CD14-positive monocyte (primary cell): ENCODE measurements around the gene FRMPD2. TPM values are rescaled to one million over a fixed set of nuclear protein-coding genes. Genes with fewer than 3 reads are reported as not detected.

ENCODE experiments used
- DNase-seq, 3 donors: peaks; one replicate each; pipeline ENCODE4 v3.0.0-alpha.2; 2011 to 2022
- H2AFZ ChIP-seq: 2 replicates; pipeline ENCODE4 v1.6.0; 2012; ENCODE audit warnings: mild to moderate bottlenecking, low read depth, low read length, inconsistent platforms; ENCODE audit not compliant: insufficient read depth, poor library complexity, severe bottlenecking
- H3K27ac ChIP-seq, 2 donors: 1 replicate in 1 of 2; 2 replicates in 1 of 2; pipeline ENCODE4 v1.5.1; 2012 to 2013; ENCODE audit warnings: low read length in 2 of 2, control low read depth in 1 of 2, inconsistent platforms in 1 of 2, low read depth in 1 of 2, mild to moderate bottlenecking in 1 of 2
- H3K27me3 ChIP-seq, 2 donors: one replicate each; pipeline versions ENCODE4 v1.6.0 to v1.6.1; 2011 to 2013; ENCODE audit warnings: low read length in 2 of 2; ENCODE audit not compliant: control insufficient read depth in 2 of 2, insufficient read depth in 2 of 2
- H3K36me3 ChIP-seq, 2 donors: replicated peaks in 1 of 2; 1 replicate in 1 of 2; 2 replicates in 1 of 2; pipeline versions ENCODE4 v1.5.1 to v1.6.1; 2012 to 2013; ENCODE audit warnings: low read length in 2 of 2, control low read depth in 1 of 2, inconsistent platforms in 1 of 2, mild to moderate bottlenecking in 1 of 2; ENCODE audit not compliant: insufficient read depth in 2 of 2, control insufficient read depth in 1 of 2
- H3K4me1 ChIP-seq, 2 donors: 1 replicate in 1 of 2; 2 replicates in 1 of 2; pipeline versions ENCODE4 v1.5.1 to v1.6.1; 2012 to 2013; ENCODE audit warnings: low read length in 2 of 2, control low read depth in 1 of 2, inconsistent platforms in 1 of 2, mild to moderate bottlenecking in 1 of 2, moderate library complexity in 1 of 2; ENCODE audit not compliant: insufficient read depth in 2 of 2, control insufficient read depth in 1 of 2
- H3K4me2 ChIP-seq: replicated peaks from 2 replicates; pipeline ENCODE3; 2012; ENCODE audit warnings: low read length, moderate library complexity, mild to moderate bottlenecking; ENCODE audit not compliant: poor library complexity, severe bottlenecking; ENCODE audit errors: extremely low read depth
- H3K4me3 ChIP-seq, 3 experiments: fragments of 200-600 bp in 1 of 3; sonication (generic) in 1 of 3; replicated peaks in 1 of 3; 1 replicate in 2 of 3; 2 replicates in 1 of 3; pipeline ENCODE4 v1.5.1; 2011 to 2013; ENCODE audit warnings: low read length in 3 of 3, mild to moderate bottlenecking in 3 of 3, control low read depth in 2 of 3, low read depth in 2 of 3, inconsistent platforms in 1 of 3, moderate library complexity in 1 of 3
- H3K79me2 ChIP-seq: 2 replicates; pipeline ENCODE4 v1.6.0; 2012; ENCODE audit warnings: mild to moderate bottlenecking, control low read depth, inconsistent platforms, low read length, moderate library complexity; ENCODE audit not compliant: insufficient read depth
- H3K9ac ChIP-seq: 2 replicates; pipeline ENCODE4 v1.6.0; 2017; ENCODE audit warnings: low read length, mild to moderate bottlenecking; ENCODE audit not compliant: insufficient read depth, poor library complexity, severe bottlenecking
- H3K9me3 ChIP-seq, 2 donors: replicated peaks in 1 of 2; 1 replicate in 1 of 2; 2 replicates in 1 of 2; pipeline versions ENCODE4 v1.5.1 to v1.6.1; 2012 to 2013; ENCODE audit warnings: low read length in 2 of 2, control low read depth in 1 of 2; ENCODE audit not compliant: control insufficient read depth in 1 of 2, insufficient read depth in 1 of 2
- H4K20me1 ChIP-seq: 2 replicates; pipeline ENCODE4 v1.6.0; 2012; ENCODE audit warnings: mild to moderate bottlenecking, low read length, control low read depth, moderate library complexity; ENCODE audit not compliant: insufficient read depth
- H3K27ac Mint-ChIP-seq, 7 donors: one replicate each; pipeline ENCODE4 v1.8.0; 2020; ENCODE audit warnings: mild to moderate bottlenecking in 7 of 7, mixed read lengths in 7 of 7, moderate library complexity in 6 of 7, inconsistent platforms in 2 of 7
- H3K27me3 Mint-ChIP-seq, 3 donors: one replicate each; pipeline ENCODE4 v1.8.0; 2021 to 2022; ENCODE audit warnings: low read depth in 3 of 3, mild to moderate bottlenecking in 3 of 3, mixed read lengths in 3 of 3, moderate library complexity in 3 of 3, inconsistent platforms in 1 of 3
- H3K36me3 Mint-ChIP-seq, 2 donors: one replicate each; pipeline ENCODE4 v1.8.0; 2020; ENCODE audit warnings: mixed read lengths in 2 of 2, inconsistent platforms in 1 of 2, mild to moderate bottlenecking in 1 of 2
- H3K4me1 Mint-ChIP-seq: one replicate; pipeline ENCODE4 v1.8.0; 2020; ENCODE audit warnings: mild to moderate bottlenecking, mixed read lengths
- H3K4me3 Mint-ChIP-seq, 2 donors: one replicate each; pipeline ENCODE4 v1.8.0; 2020; ENCODE audit warnings: mild to moderate bottlenecking in 2 of 2, mixed read lengths in 2 of 2, moderate library complexity in 1 of 2
- H3K9me3 Mint-ChIP-seq, 7 donors: one replicate each; pipeline ENCODE4 v1.8.0; 2020 to 2022; ENCODE audit warnings: mixed read lengths in 7 of 7, mild to moderate bottlenecking in 6 of 7, moderate library complexity in 6 of 7, inconsistent platforms in 2 of 7
- WGBS: methylation state at CpG from one replicate; pipeline ENCODE4 v1.1.5; 2013; ENCODE audit warnings: missing lambda C conversion rate; ENCODE audit not compliant: insufficient coverage; 5-methylcytosine and 5-hydroxymethylcytosine counted together
- intact Hi-C, 2 donors: fragments of 100-400 bp; cut with micrococcal nuclease; formaldehyde crosslinking; loops; one replicate each; pipeline versions ENCODE4 v1.15.0 to v1.15.1; 2023
- polyA plus RNA-seq, 3 donors: library from polyadenylated mRNA; depleted of rRNA in 1 of 3; unstranded in 2 of 3; stranded (reverse) in 1 of 3; fragments of 300-500 nt in 2 of 3; fragments of >200 nt in 1 of 3; fragmentation: Illumina TruSeq in 2 of 3; gene quantifications; 1 replicate in 2 of 3; 2 replicates in 1 of 3; pipeline ENCODE4 v1.2.3, GENCODE V29; 2012 to 2021
- TF ChIP-seq, protein P1 (sequence below): fragments of 200-600 bp; IDR thresholded peaks from one replicate; pipeline ENCODE4 v1.8.0; 2022; ENCODE audit warnings: antibody characterized with exemption, mild to moderate bottlenecking

FRMPD2 gene
- polyA plus RNA-seq, 3 donors = not detected

DNA sequence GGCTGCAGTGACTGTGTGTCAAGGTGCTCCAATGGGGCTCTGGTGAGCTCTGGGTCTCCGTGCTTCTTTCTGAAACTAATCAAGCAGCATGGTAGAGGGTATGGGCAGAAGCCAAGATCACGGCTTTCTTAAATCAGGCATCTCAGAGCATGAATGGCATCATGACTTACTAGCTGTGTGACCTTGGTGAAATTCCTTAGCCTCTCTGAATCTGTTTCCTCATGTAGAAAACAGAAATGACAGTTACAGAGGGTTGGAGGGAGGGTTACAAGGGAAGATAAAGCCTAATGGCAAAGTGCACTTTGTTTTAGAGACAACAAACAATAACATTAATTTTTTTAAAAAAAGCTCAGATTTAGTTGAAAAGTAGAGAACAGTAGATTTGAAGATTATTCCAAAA lies 34.9 kb downstream of the FRMPD2 start:
- no peaks in the 10 kb centered on the region for H3K4me1 ChIP-seq
- H2AFZ ChIP-seq = no peak overlapping the region
- WGBS = 100% methylated on average over 2 of the region's 2 CpGs
- H4K20me1 ChIP-seq = no peaks in the 10 kb centered on the region
- H3K36me3 ChIP-seq = no peaks in the 10 kb centered on the region
- no peak overlapping the region for H3K9ac ChIP-seq
- no peaks in the 10 kb centered on the region for H3K79me2 ChIP-seq
- no peaks in the 10 kb centered on the region for H3K4me1 Mint-ChIP-seq
- no peak overlapping the region for H3K27ac Mint-ChIP-seq
- H3K4me3 Mint-ChIP-seq = no peak overlapping the region
- no peaks in the 10 kb centered on the region for H3K9me3 Mint-ChIP-seq
- H3K4me2 ChIP-seq = no peak overlapping the region
- TF ChIP-seq, protein P1, sequence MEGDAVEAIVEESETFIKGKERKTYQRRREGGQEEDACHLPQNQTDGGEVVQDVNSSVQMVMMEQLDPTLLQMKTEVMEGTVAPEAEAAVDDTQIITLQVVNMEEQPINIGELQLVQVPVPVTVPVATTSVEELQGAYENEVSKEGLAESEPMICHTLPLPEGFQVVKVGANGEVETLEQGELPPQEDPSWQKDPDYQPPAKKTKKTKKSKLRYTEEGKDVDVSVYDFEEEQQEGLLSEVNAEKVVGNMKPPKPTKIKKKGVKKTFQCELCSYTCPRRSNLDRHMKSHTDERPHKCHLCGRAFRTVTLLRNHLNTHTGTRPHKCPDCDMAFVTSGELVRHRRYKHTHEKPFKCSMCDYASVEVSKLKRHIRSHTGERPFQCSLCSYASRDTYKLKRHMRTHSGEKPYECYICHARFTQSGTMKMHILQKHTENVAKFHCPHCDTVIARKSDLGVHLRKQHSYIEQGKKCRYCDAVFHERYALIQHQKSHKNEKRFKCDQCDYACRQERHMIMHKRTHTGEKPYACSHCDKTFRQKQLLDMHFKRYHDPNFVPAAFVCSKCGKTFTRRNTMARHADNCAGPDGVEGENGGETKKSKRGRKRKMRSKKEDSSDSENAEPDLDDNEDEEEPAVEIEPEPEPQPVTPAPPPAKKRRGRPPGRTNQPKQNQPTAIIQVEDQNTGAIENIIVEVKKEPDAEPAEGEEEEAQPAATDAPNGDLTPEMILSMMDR = no peak
- peaks cover 0 to 6% (median 2%) of the 10 kb centered on the region in 3 donors for H3K27me3 Mint-ChIP-seq
- intact Hi-C loops = no loop called here
- H3K27me3 ChIP-seq = no peaks in the 10 kb centered on the region
- H3K27ac ChIP-seq = no peak overlapping the region
- H3K9me3 ChIP-seq = no peaks in the 10 kb centered on the region
- H3K36me3 Mint-ChIP-seq = no peaks in the 10 kb centered on the region
- DNase-seq = no peak
- H3K4me3 ChIP-seq = no peak overlapping the region

DNA sequence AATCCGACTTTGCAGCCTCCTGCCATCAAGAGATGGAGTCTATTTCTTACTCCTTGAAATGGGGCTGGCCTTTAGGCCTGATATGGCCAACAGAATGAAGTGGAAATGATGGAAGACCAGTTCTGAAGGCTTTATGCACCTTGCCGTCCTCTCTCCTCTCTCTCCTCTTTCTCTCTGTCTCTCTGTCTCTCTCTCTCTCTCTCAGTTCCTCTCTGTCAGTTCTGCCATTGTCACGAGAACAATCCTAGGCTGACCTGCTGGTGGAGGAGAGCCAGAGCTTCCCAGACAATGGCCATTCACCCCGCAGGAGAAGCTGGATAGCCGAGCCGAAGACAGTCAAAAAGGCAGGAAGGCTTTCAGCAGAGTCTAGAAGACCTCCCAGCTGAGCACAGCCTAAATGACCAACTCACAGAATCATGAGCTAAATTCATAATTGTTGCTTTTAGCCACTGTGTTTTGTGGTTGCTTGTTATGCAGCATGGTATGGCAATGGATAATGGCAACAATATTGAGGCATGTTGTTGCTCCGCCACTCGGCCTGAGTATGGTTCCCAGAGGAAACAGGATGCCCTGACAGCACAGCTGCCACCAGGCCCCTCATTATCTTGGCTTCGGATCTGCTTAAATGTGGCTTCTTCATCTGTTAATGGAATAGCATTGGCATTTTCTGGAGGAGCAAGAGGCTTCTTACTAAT lies 35.5 kb downstream of the FRMPD2 start:
- WGBS = 84% methylated on average over 3 of the region's 9 CpGs

More for the DNA sequence above, 35.5 kb downstream of the FRMPD2 start:
- H3K9ac ChIP-seq = no peak overlapping the region
- H3K4me3 ChIP-seq = no peak overlapping the region
- no peaks in the 10 kb centered on the region for H3K9me3 ChIP-seq
- no peaks in the 10 kb centered on the region for H3K36me3 ChIP-seq
- H2AFZ ChIP-seq = no peak overlapping the region
- H3K27ac Mint-ChIP-seq = no peak overlapping the region
- intact Hi-C loops = no loop called here
- no peak overlapping the region for H3K4me3 Mint-ChIP-seq
- no peak overlapping the region for H3K27ac ChIP-seq
- H3K36me3 Mint-ChIP-seq = no peaks in the 10 kb centered on the region
- H3K4me1 ChIP-seq = no peaks in the 10 kb centered on the region
- no peaks in the 10 kb centered on the region for H3K79me2 ChIP-seq
- H4K20me1 ChIP-seq = no peaks in the 10 kb centered on the region
- H3K4me2 ChIP-seq = no peak overlapping the region
- DNase-seq = no peak
- no peaks in the 10 kb centered on the region for H3K9me3 Mint-ChIP-seq
- H3K27me3 ChIP-seq = no peaks in the 10 kb centered on the region
- TF ChIP-seq, protein P1 = no peak
- no peaks in the 10 kb centered on the region for H3K4me1 Mint-ChIP-seq
- peaks cover 0 to 7% (median 2%) of the 10 kb centered on the region in 3 donors for H3K27me3 Mint-ChIP-seq
